Panc1 (cell line): Measurements from ENCODE around the gene SLC22A5. TPM values are rescaled to one million over a fixed set of nuclear protein-coding genes. Genes with fewer than 3 reads are reported as not detected.
A peak's percentile ranks its signal among the peaks of the same experiment; 100 is the strongest.

Experiments used
- ATAC-seq: fragments of 200-7000 bp; cut with Tn5 transposase; 2 replicates; pipeline ENCODE4 v1.9.1; 2020; ENCODE audit warnings: mild to moderate bottlenecking, moderate library complexity
- BruUV-seq: library from RNA; stranded (reverse); fragments of 400-500 nt; replicated peaks from 2 replicates; lab custom pipeline; 2021; lab: Mats Ljungman, UMichigan
- CTCF ChIA-PET: fragments of 300-600 bp; sonication (Branson Sonifier 250); formaldehyde crosslinking; loops from one replicate; lab custom pipeline; 2022; ENCODE audit warnings: antibody characterized with exemption; lab: Charles Lee
- POLR2A ChIA-PET: fragments of 300-600 bp; sonication (Branson Sonifier 250); formaldehyde crosslinking; loops from one replicate; lab custom pipeline; 2022; ENCODE audit warnings: antibody characterized with exemption; lab: Charles Lee
- DNase-seq: peaks from one replicate; pipeline ENCODE4 v3.0.0-alpha.2; 2010; ENCODE audit warnings: low read depth, low spot score
- H3K27ac ChIP-seq: 2 replicates; pipeline ENCODE4 v1.5.1; 2011; ENCODE audit warnings: mild to moderate bottlenecking, low read length, inconsistent platforms
- H3K27me3 ChIP-seq: fragments of 200-500 bp; sonication (Bioruptor generic); 2 replicates; pipeline ENCODE4 v1.6.0; 2014; ENCODE audit warnings: low read length, inconsistent platforms; ENCODE audit not compliant: control insufficient read depth, insufficient read depth
- H3K36me3 ChIP-seq: fragments of 200-500 bp; sonication (Bioruptor generic); 2 replicates; pipeline ENCODE4 v1.5.1; 2014; ENCODE audit warnings: inconsistent platforms, mild to moderate bottlenecking, low read length, moderate library complexity; ENCODE audit not compliant: control insufficient read depth, insufficient read depth
- H3K4me1 ChIP-seq: 2 replicates; pipeline ENCODE4 v1.5.1; 2011; ENCODE audit warnings: inconsistent platforms, mild to moderate bottlenecking, low read length, moderate library complexity; ENCODE audit not compliant: control insufficient read depth, insufficient read depth
- H3K4me3 ChIP-seq, 2 experiments: 2 replicates each; pipeline ENCODE4 v1.5.1; 2011 to 2012; ENCODE audit warnings: low read depth in 2 of 2, low read length in 2 of 2, mild to moderate bottlenecking in 2 of 2, inconsistent platforms in 1 of 2, moderate library complexity in 1 of 2
- H3K9me3 ChIP-seq: fragments of 200-500 bp; sonication (Bioruptor generic); 2 replicates; pipeline ENCODE4 v1.5.1; 2014; ENCODE audit warnings: low read depth, mild to moderate bottlenecking, inconsistent platforms, low read length, moderate library complexity; ENCODE audit not compliant: control insufficient read depth, insufficient read depth
- POLR2AphosphoS5 ChIP-seq: IDR thresholded peaks from 2 replicates; pipeline ENCODE4 v1.6.1; 2012; ENCODE audit warnings: mild to moderate bottlenecking, low read depth, low read length, moderate library complexity
- SIN3A ChIP-seq: IDR thresholded peaks from 2 replicates; pipeline ENCODE4 v1.6.1; 2012; ENCODE audit warnings: low read depth, mild to moderate bottlenecking, low read length, moderate library complexity, borderline replicate concordance; ENCODE audit not compliant: insufficient read depth
- TCF7L2 ChIP-seq: IDR thresholded peaks from 2 replicates; pipeline ENCODE4 v1.6.1; 2011; ENCODE audit warnings: mild to moderate bottlenecking, low read depth, low read length, inconsistent platforms
- in situ Hi-C: cut with HindIII; loops from 2 replicates; pipeline ENCODE4 v1.10.0; 2016; ENCODE audit warnings: low sequenced_read_pairs, low pct_unique_long_range_greater_than_20kb
- intact Hi-C: fragments of 100-400 bp; cut with micrococcal nuclease; formaldehyde crosslinking; loops from one replicate; pipeline ENCODE4 v1.10.0; 2022; ENCODE audit not compliant: unreplicated experiment
- total RNA-seq: library from RNA; stranded (reverse); gene quantifications from one replicate; pipeline ENCODE4 v1.2.1, GENCODE V29; 2021; ENCODE audit not compliant: unreplicated experiment
- TF ChIP-seq, protein P1 (sequence below): fragments of 450-650 bp; IDR thresholded peaks from 2 replicates; pipeline ENCODE4 v1.5.1; 2017; ENCODE audit warnings: mild to moderate bottlenecking
- TF ChIP-seq, protein P2 (sequence below), 2 experiments: IDR thresholded peaks; 2 replicates each; pipeline ENCODE4 v1.6.1; 2011 to 2012; ENCODE audit warnings: low read depth in 2 of 2, control low read depth in 1 of 2, low read length in 1 of 2, mild to moderate bottlenecking in 1 of 2, moderate library complexity in 1 of 2; ENCODE audit not compliant: insufficient read depth in 1 of 2

Gene SLC22A5
- total RNA-seq, 1 experiment from 2014 or later: 9.5 TPM

DNA sequence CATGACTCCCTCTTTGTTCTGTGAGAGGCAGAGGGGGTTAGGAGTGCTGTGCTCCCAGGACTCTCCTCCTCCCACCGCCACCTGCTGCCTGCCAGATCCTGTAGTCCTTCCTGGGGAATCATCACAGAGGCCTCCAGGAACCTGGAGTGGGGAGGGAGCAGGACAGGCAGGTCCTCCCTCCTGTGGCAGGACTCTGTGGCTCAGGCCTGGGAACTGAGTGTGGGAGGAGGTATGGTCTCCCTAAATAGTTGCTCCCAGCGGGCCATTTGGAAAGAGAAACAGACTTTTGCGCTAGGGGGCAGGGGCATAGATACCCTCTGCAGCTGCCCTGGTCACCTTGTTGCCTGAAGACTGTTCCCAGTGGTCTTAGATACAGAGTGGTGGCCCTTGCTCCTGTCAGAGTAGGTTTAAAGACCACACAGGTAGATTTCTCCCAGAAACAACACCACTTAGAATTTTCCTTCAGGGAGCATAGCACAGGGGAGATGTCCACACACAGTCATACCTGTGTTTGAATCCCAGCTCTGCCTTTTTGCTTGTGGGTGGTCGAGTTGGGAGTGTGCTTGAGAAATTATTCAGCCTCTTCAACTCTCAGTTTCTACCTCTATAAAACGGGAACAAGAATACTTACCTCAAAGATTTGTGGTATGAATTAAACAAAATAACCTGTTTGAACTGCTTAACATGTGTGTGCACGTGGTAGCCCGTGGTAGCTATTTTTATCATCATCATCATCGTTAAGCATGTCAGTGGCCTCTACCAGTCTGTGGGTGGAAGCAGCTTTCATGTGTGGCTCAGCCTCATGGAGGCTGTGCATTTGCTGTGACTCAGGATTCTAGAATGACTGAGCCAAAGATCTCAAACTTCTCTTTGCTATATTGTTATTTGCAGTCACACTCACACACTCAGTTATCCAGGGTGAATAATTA, 55.8 kb downstream of the SLC22A5 start:
- Histone ChIP-seq H3K9me3 (no peaks in the 10 kb centered on the region), H3K27me3 (no peaks in the 10 kb centered on the region), H3K36me3 (no peaks in the 10 kb centered on the region), H3K4me1 (peaks cover 49% of the 10 kb centered on the region), H3K27ac (peak overlapping the region; percentile 49), H3K4me3 (no peak overlapping the region)
- in situ Hi-C loops (no loop called here), intact Hi-C loops (no loop called here)
- POLR2A ChIA-PET: interaction anchor here (0.6 kb wide), 1 partner anchor 71 kb away, joined by 4 read pairs; no protein-coding TSS in a partner anchor
- ATAC-seq (no peak), DNase-seq (no peak)
- CTCF ChIA-PET: no interaction called here
- TF ChIP-seq, protein P1, sequence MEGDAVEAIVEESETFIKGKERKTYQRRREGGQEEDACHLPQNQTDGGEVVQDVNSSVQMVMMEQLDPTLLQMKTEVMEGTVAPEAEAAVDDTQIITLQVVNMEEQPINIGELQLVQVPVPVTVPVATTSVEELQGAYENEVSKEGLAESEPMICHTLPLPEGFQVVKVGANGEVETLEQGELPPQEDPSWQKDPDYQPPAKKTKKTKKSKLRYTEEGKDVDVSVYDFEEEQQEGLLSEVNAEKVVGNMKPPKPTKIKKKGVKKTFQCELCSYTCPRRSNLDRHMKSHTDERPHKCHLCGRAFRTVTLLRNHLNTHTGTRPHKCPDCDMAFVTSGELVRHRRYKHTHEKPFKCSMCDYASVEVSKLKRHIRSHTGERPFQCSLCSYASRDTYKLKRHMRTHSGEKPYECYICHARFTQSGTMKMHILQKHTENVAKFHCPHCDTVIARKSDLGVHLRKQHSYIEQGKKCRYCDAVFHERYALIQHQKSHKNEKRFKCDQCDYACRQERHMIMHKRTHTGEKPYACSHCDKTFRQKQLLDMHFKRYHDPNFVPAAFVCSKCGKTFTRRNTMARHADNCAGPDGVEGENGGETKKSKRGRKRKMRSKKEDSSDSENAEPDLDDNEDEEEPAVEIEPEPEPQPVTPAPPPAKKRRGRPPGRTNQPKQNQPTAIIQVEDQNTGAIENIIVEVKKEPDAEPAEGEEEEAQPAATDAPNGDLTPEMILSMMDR: no peak
- TF ChIP-seq TCF7L2 (no peak), POLR2AphosphoS5 (no peak), SIN3A (no peak)
- TF ChIP-seq, protein P2, sequence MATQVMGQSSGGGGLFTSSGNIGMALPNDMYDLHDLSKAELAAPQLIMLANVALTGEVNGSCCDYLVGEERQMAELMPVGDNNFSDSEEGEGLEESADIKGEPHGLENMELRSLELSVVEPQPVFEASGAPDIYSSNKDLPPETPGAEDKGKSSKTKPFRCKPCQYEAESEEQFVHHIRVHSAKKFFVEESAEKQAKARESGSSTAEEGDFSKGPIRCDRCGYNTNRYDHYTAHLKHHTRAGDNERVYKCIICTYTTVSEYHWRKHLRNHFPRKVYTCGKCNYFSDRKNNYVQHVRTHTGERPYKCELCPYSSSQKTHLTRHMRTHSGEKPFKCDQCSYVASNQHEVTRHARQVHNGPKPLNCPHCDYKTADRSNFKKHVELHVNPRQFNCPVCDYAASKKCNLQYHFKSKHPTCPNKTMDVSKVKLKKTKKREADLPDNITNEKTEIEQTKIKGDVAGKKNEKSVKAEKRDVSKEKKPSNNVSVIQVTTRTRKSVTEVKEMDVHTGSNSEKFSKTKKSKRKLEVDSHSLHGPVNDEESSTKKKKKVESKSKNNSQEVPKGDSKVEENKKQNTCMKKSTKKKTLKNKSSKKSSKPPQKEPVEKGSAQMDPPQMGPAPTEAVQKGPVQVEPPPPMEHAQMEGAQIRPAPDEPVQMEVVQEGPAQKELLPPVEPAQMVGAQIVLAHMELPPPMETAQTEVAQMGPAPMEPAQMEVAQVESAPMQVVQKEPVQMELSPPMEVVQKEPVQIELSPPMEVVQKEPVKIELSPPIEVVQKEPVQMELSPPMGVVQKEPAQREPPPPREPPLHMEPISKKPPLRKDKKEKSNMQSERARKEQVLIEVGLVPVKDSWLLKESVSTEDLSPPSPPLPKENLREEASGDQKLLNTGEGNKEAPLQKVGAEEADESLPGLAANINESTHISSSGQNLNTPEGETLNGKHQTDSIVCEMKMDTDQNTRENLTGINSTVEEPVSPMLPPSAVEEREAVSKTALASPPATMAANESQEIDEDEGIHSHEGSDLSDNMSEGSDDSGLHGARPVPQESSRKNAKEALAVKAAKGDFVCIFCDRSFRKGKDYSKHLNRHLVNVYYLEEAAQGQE (IDR thresholded peaks at IDR 0.05; ENCODE audit: insufficient read depth in 1 of 2, low read depth in 2 of 2, low read length in 1 of 2): no peak
- no TSS peak for BruUV-seq

- Histone ChIP-seq H3K9me3 (no peaks in the 10 kb centered on the region), H3K36me3 (no peaks in the 10 kb centered on the region), H3K27ac (peak overlapping the region; percentile 64), H3K4me1 (peaks cover 46% of the 10 kb centered on the region), H3K4me3 (no peak overlapping the region), H3K27me3 (no peaks in the 10 kb centered on the region)
- TF ChIP-seq, protein P1: no peak
- no peak for DNase-seq
- in situ Hi-C loops: no loop called here
- ChIA-PET POLR2A (interaction anchor here (0.5 kb wide), 1 partner anchor 23 kb away, joined by 4 read pairs; no protein-coding TSS in a partner anchor), CTCF (no interaction called here)
- no peak for ATAC-seq
- BruUV-seq: no TSS peak
- intact Hi-C loops: no loop called here
Measured at GRCh38 chr5:132425975-132426524, 56.5 kb downstream of the SLC22A5 start.
